Activated T-cell treated with anti-CD3 and anti-CD28 coated beads for 48 hours (primary cell): ENCODE results near the gene CCN5.
"Not testable (repeated sequence)": the region's sequence is repeated elsewhere in the genome, so short reads cannot be mapped to it uniquely, and the experiment has no call there.

Experiments used
- DNase-seq: peaks from one replicate; pipeline ENCODE4 v3.0.0-alpha.2; 2020; ENCODE audit warnings: low read depth

The CCN5 gene, protein sequence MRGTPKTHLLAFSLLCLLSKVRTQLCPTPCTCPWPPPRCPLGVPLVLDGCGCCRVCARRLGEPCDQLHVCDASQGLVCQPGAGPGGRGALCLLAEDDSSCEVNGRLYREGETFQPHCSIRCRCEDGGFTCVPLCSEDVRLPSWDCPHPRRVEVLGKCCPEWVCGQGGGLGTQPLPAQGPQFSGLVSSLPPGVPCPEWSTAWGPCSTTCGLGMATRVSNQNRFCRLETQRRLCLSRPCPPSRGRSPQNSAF

DNA sequence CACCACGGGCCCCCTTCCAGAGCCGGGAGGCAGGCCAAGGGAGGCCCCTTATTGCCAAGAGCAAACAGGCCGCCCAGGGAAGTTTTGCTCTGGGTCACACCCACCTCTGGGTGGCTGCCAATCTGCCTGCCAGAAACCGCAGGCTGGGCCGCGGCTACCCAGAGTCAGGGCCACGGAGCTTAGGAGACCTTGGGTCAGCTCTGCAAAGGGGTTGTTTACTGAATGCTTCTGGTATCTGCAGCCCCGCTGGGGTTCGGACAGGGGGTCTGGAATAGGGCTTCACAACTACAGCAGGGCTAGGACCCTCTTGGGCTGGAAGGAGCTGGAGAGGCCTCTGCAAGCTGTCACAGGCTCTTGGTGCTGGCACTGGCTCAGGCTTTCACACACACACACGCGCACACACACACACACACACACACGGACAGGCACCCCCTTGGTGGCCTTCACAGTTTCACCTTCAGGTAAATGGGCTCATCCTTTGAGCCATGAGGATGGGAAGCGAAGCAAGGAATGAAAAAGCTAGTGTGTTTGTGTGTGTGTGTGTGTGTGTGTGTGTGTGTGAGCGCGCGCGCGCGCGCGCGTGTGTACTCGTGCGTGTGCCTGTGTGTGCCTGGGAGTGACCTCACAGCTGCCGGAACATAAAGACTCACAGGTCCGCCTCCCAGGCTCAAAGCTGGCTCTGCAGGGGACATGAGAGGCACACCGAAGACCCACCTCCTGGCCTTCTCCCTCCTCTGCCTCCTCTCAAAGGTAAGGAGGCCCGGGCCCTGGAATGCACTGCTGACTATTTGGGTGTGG, at the start of gene CCN5:
Gene CCN5 (plus strand): TSS at position 669 of the 798 bp plus-strand sequence. CDS start 22 bp downstream, at position 691.
- DNase-seq = no peak

DNA sequence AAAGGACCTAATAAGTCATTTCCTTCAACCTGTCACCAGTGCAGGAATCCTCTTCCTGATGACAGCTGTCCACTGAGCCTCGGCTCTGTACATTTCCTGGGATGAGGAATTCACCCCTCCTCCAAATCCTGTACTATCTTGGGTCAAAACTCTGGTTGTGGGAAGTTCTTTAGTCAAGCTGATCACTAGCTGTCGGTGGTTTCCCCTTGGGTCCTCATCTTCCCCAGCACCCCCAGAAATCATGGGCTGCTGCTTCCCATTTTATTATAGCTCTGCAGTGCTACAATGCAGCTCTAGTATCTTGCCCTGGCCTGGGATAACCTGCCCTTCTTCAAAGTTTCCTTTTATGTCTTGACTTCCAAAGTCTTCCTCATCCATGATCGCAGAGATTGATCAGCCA, 49.1 kb upstream of the CCN5 start:
- DNase-seq = no peak

DNA sequence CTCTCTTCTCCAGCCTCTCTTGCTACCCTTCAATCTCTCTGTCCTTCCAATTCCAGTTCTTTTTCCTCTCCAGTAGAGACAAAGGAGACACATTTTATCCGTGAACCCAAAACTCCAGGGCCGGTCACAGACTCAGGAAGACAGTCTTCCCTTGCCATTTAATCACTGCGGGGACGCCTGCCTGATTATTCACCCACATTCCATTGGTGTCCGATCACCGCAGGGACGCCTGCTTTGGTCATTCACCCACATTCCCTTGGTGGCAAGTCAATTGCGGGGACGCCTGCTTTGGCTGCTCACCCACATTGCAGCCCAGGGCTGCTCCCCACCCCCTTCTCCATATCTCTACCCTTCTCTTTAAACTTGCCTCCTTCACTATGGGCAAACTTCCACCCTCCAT, 44.3 kb upstream of the CCN5 start:
- DNase-seq = not testable (repeated sequence)

DNA sequence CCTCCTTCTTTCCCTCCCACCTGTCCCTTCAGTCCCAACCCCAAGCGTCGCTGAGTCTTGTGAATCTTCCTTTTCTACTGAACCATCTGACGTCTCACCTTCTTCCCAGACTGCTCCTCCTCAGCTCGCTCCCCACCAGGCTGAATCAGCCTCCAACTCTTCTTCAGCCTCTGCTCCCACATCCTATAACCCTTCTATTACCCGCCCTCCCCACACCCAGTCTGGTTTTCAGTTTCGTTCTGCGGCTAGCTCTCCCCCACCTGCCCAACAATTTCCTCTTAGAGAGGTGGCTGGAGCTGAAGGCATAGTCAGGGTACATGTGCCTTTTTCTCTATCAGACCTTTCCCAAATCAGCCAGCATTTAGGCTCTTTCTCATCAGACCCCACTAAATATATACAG, 43.6 kb upstream of the CCN5 start:
- DNase-seq = peak; percentile 53

DNA sequence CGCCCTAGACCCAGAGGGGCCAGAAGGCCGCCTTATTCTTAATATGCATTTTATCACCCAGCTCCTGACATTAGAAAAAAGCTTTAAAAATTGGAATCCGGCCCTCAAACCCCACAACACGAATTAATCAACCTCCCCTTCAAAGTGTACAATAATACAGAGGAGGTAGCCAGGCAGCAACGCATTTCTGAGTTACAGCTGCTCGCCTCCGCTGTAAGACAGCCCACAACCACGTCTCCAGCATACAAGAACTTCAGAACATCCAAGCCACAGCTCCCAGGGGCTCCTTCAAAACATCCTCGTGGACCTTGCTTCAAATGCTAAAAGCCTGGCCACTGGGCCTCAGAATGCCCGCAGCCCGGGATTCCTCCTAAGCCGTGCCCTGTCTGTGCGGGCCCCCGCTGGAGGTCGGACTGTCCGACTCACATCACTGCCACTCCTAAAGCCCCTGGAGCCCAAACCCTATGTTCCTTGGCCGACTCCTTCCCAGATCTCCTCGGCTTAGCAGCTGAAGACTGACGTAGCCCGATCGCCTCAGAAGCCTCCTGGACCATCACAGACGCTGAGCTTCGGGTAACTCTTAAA, 42.8 kb upstream of the CCN5 start:
- DNase-seq = not testable (repeated sequence)

DNA sequence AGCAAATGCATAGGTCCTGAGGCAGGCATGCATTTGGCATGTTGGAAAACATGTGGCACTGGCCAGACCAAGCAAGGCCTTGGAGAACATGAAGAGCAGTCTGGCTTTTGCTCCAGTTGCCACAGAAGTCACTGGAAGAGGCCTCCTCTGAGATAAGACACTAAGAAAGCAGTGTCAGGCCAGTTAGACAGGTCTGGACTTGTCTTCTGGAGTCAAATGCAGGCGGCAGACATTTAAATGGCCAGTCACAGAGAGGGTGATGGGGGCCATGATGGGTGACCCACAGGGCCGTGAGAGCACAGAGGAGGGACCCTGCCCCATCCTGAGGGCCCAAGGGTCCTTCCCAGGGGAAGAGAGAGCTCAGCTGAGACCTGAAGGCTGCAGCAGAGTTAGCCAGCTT, 36.9 kb upstream of the CCN5 start:
- DNase-seq = no peak

DNA sequence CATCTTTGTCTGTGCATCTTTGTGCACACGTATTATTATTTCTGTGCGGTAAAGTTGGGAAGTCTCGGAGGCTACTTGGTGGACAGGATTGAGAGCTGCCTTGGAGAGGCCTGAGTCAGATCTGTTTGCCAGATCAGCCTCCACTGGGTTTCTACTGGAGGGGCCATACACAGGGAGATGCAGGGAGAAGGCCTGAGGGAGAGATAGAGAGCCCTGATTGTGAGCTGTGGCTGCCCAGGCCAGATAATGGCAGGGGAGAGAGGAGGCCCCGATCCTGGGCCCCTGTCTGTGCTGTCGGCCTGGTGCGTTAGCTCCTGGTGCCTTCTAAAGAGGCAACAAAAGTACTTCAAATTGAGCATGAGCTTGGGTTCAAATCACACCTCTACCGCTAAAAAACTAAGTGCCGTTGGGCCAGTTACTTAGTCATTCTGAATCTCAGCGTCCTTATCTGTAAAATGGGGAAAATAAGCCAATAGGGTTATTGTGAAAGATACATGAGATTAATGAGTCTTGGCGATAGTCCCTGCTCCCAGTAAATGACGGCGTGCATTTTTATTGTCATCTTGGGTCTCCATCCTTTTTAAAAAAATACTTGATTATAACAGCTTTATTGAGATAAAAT, 36.1 kb upstream of the CCN5 start:
- DNase-seq = no peak

DNA sequence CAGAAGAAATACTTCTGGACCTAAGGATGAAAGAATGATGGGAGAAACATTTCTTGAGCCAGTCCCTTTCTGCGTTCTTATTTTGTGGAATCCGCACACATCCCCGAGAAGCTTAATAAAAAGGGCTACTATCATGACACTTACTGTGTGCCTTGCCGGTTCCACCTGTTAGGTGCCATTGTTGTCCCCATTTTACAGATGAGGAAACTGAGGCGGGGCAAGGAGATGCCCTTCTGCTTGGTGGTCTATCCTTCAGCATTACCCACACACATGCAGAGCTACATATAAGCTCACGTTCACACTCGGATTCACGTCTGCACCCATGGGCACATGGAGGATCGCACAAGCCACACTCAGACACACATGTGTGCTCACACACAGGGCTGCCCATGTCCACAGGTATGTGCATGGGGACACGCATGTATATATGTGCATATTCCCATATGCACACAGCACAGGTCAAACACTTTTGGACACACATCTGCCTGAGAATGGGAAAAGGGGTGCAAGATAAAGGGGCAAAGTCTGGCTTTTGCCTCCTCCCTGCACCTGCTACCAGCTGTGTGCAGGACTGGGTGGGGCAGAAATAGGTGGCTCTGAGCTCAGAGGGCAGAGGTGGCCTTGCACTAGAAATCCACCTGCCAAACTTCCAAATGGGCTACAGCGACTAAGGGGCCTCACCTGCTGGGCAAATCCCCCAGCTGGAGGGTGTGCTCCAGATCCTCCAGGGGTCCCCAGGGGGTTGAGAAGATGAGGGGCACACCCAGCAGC, 33.2 kb upstream of the CCN5 start:
- no peak for DNase-seq

DNA sequence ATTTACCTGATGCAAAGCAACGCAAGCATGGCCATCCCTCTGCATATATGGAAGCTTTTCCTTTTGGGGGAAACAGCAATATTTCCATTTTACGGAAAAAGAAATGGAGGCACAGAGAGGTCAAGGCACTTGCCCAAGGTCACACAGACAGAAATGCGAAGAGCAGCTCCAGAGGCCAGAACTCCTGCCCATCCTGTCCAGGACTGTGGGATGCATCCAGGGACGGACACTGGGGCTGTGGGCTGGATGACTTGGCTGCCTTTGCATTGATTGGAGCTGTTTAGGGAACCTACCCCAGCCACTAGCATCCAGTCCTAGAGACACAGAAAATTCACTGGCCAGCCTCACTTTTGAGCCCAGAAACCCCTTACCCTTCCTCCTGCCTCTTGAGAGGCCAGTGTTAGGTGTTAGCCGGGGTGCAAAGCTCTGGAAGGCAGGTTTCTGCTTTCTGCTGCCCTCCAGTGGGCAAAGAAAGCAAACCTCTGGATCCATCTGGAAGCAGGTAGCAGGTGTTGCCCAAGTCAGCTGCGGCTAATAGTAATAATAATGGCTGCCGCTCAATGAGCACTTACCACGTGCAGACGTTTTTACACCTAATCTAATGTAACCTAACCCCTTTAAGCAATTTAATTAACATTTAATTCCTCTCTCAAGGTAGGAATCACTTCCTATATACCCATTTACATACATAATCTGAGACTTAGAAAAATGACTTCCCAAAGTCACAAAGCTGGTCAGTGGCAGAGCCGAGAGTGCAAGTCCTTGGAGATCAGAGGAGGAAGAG, 31.7 kb upstream of the CCN5 start:
- DNase-seq = peak; percentile 41

DNA sequence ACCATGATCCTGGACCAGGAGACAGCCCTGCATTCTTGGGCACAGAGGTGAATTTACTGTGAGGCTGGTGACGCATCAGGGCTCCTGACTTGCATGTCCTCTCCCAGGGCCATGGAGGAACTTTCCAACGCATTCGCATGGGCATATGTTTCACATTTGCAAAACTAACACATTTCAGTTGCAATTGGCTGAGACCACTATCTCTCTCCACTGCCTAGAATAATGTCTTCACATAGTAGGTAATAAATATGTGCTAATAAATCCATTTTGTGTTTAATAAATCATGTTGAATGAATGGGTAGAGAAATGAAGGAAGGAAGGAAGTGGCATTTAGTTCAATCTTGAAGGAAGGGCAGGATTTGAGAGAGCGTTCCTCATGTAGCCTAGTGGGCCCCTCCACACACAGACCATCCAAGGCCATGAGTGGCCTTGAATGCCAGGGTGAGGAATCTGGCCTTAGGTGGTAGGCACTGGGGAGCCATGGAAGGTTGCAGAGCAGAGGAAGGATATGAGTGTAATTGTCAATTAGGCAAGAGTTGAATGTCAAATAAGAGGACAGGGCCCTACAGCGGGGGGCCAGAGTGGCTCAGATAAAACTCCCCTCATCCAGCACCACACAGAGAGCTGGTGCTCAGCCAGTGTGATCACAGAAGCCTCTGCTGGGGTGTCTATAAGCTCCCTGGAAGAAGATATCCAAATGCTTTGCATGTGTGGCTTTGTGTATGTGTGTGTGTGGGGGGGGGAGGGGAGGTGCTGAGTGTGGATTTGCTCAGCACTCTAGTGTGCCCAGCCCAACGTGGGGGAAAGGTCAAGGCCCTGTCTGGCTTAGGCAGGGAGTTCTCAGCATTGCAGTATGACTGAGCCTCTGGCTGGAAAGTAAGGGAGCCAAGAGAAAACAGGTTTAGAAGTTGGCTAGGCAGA, 30.9 kb upstream of the CCN5 start:
- DNase-seq = no peak

DNA sequence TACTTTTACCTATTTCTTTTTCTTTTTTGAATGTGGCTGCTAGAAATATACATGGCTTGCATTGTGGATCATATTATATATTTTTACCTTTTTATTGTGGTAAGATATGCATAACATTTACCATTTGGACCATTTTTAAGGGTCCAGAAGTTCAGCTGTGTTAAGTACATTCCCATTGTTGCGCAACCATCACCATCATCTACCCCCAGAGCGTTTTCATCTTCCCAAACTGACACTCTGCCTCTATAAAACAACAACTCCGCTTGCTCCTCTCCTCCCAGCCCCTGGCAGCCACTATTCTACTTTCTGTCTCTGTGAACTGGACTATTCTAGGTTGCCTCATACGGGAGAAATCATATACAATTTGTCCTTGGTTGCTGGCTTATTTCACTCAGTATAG, 28.2 kb upstream of the CCN5 start:
- DNase-seq = no peak

DNA sequence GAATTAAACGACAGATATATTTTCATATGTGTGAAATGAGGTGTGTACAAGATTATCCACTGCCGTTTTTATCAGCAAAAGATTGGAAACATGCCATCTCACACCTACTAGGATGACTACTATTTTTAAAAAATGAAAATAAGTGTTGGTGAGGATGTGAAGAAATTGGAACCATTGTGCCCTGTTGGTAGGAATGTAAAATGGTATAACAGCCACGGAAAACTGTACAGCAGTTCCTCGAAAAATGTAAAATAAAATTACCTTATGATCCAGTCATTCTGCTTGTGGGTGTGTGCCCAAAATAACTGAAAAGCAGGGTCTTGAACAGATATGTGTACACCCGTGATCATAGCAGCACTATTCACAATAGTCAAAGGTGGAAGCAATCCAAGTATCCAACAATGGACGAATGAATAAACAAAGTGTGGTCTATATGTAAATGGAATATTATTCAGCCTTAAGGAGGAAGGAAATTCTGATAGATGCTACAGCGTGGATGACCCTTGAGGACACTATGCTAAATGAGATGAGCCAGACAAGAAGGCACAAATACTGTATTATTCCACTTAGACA, 27.0 kb upstream of the CCN5 start:
- no peak for DNase-seq

DNA sequence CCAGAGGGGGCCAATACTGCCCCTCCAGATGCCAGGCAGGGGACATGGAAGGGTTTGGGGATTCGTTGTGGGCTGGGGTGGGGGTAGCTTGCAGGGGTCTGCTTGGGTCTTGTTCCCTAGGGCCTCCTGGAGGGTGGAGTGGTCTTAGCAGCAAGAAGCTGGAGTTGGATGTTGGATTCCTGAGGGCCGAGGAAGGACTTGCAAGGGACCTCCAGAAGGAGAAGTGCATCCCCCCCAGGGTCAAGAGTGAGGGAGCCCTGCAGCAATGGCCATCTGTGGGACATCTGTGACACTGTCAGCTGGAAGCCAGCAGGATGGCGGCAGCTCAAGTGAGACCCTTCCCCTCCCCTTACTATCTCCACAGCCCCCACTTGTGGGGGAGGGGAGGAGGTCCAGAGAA, 25.4 kb upstream of the CCN5 start:
- no peak for DNase-seq

DNA sequence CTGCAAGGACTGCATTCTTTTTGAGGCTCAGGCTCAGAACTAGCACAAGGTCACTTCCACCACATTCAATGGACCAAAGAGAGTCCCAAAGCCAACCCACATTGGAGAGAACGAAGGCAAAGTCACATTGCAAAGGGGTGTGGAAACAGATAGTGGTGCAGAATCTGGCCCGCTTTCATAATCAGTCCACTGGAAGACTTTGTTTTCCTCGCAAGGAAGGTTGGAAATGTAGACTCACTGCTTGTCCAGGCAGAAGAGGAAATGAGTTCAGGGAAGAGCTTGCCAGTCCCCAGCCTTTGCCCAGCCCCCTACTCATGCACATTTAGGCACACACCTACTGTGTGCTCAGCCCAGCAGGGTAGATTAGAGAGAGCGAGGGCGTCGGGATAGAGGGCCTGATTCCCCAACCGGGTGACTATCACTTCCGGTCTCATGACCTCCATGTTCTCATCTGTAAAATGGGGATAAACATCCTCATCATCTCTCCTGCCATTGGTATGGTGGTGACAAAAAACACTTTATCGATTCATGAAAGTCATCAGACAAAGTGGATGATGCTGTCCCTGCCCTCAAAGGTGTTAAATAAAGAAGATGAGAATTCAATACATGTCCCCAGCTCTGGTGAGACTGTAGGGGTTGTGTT, 24.3 kb upstream of the CCN5 start:
- DNase-seq = no peak

DNA sequence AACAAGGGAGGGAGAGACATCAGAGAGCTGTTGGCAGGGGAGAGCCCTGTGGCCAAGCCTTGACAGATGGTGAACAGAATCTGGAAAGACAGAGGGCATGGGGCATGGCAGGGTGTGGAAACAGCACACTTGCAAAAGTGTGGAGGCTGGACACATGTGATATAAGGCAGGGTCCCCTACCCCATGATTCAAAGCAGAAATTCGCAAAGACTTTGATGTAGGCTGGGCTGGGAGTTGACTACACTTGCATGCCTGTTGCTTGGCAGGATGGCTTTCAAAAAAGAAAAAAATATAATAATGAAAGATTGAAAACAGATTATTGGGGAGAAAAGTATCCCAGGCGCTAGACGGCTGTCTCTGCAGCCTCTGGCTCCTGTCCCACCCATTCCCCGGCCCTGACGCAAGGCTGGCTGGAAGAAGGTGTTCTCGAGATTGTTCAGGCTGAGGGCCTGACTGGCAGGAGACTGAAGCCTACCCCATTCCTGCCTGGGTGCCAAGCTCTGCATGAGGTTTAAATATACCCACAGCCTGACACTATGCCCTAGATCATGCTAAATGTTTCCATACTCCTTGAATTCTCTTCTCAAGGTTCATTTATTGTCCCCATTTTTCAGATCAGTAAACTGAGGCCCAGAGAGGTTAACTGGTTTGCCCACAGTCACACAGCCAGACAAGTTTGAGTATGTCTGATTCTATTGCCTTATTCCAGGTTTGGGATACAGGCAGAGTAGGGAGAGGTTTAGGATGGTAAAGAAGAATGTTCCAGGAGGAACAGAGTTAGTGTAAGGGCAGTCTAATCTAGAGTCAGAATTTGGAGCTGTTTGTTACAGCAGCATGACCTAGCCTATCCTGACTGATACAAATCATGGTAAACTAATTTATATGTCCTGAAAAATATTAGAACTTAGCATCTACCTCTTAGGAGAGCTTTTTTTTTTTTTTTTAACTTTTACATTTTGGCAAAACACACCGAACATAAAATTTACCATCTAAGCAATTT, 23.4 kb upstream of the CCN5 start:
- DNase-seq = no peak

DNA sequence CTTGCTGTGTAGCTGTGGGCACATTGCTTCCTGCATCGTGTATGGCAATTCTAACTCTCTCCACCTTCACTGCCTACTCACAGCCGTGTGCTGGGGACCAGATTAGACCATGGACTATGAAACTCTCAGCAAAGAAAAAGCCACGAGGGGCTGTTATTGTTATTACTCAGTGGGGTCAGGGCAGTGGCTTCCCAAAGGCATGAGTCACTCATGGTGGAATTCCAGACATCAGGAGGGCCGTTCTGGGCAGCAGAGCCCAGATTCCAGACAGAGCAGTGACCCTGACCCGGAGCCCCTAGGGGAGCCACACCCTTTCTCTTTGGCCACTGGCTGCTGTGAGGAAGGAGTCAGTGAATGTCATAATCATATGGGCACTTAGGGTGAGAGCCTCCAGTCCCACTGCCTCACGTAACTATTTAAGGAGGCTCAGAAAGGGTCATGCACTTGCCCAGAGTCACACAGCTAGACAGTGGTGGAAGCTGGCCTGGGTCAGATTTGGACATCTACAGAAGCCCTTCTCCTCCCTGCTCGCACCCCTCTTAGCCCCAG, 22.2 kb upstream of the CCN5 start:
- no peak for DNase-seq

DNA sequence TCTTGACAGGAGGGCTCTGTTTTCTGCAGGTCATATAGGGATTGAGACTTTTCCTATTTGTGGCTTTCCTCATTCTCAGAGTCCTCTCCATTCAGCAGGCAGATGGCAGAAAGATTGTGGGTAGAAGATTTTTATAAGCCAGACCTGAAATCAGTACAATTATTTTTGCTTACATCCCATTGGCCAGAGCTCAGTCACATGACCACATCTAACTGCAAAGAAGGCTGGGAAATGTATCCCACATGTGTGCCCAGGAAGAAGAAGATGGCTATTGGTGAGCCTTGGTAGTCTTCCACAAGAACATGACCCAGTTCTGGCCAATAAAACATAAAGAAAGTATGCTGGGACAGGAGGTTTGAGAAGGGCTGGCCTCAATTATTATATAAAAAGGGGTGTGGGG, 21.5 kb upstream of the CCN5 start:
- no peak for DNase-seq

DNA sequence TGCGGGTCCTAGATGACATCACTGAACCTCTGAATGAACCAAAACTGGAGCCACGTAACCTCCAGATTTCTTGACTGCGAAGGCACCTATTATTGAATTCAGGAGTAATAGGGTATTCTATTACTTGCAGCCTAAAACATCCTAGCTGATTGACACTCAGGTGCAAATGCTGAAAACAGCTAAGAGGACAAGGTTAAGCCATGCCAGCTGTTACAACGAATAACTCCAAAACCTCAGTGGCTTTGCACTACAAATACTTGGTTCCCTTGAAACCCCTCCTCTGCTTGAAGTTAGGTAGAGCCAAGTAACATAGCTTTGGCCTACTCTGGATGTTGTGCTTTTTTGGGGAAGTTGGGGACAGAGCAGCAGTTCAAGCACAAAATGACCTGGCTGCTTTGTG, 21.0 kb upstream of the CCN5 start:
- DNase-seq = no peak
